Neuronal stem cell (in vitro differentiated cells): ENCODE measurements around the gene AUH.

Source experiments
- DNase-seq: peaks from one replicate; pipeline ENCODE4 v3.0.0-alpha.2; 2013; ENCODE audit warnings: low spot score
- H2AFZ ChIP-seq: one replicate; pipeline ENCODE4 v1.6.1; 2013; ENCODE audit warnings: mild to moderate bottlenecking, low read length, inconsistent platforms
- H2AK5ac ChIP-seq: 2 replicates; pipeline ENCODE4 v1.6.1; 2013; ENCODE audit warnings: low read depth, mild to moderate bottlenecking, inconsistent platforms, low read length, moderate library complexity, mixed read lengths
- H2BK120ac ChIP-seq: 2 replicates; pipeline ENCODE4 v1.6.1; 2013; ENCODE audit warnings: low read depth, mild to moderate bottlenecking, inconsistent platforms, low read length, moderate library complexity, mixed read lengths
- H2BK12ac ChIP-seq: one replicate; pipeline ENCODE4 v1.6.1; 2013; ENCODE audit warnings: low read length, inconsistent platforms
- H2BK15ac ChIP-seq: 2 replicates; pipeline ENCODE4 v1.6.1; 2013; ENCODE audit warnings: mild to moderate bottlenecking, low read length, inconsistent platforms, mixed read lengths
- H2BK5ac ChIP-seq: one replicate; pipeline ENCODE4 v1.6.1; 2013; ENCODE audit warnings: inconsistent platforms, mild to moderate bottlenecking, low read length, moderate library complexity
- H3K14ac ChIP-seq: one replicate; pipeline ENCODE4 v1.6.1; 2013; ENCODE audit warnings: low read length, inconsistent platforms
- H3K18ac ChIP-seq: 2 replicates; pipeline ENCODE4 v1.6.1; 2013; ENCODE audit warnings: low read length, inconsistent platforms
- H3K23ac ChIP-seq: 2 replicates; pipeline ENCODE4 v1.6.1; 2013; ENCODE audit warnings: low read depth, mild to moderate bottlenecking, mixed read lengths, low read length, inconsistent platforms; ENCODE audit not compliant: poor library complexity
- H3K27ac ChIP-seq: replicated peaks from 3 replicates; pipeline ENCODE4 v1.5.1; 2013; ENCODE audit warnings: low read length, inconsistent platforms
- H3K27me3 ChIP-seq, 3 experiments: 2 replicates each; pipeline ENCODE4 v1.6.1; 2013; ENCODE audit warnings: low read length in 3 of 3, mild to moderate bottlenecking in 2 of 3, inconsistent platforms in 1 of 3, low read depth in 1 of 3, mixed read lengths in 1 of 3, moderate library complexity in 1 of 3; ENCODE audit not compliant: control insufficient read depth in 3 of 3, insufficient read depth in 3 of 3
- H3K36me3 ChIP-seq, 2 donors: replicated peaks in 1 of 2; 2 replicates each; pipeline ENCODE4 v1.6.1; 2013; ENCODE audit warnings: low read length in 2 of 2; ENCODE audit not compliant: control insufficient read depth in 2 of 2, insufficient read depth in 2 of 2
- H3K4ac ChIP-seq: 2 replicates; pipeline ENCODE4 v1.6.1; 2013; ENCODE audit warnings: inconsistent platforms, mild to moderate bottlenecking, low read length, moderate library complexity
- H3K4me1 ChIP-seq, 2 donors: 1 replicate in 1 of 2; 2 replicates in 1 of 2; pipeline ENCODE4 v1.6.1; 2013; ENCODE audit warnings: low read length in 2 of 2, low read depth in 1 of 2; ENCODE audit not compliant: control insufficient read depth in 2 of 2, insufficient read depth in 1 of 2
- H3K4me2 ChIP-seq: one replicate; pipeline ENCODE4 v1.6.1; 2013; ENCODE audit warnings: mild to moderate bottlenecking, low read length, inconsistent platforms; ENCODE audit not compliant: insufficient read depth, poor library complexity, severe bottlenecking
- H3K4me3 ChIP-seq, 2 donors: 2 replicates each; pipeline ENCODE4 v1.5.1; 2013; ENCODE audit warnings: low read length in 2 of 2, mild to moderate bottlenecking in 2 of 2, inconsistent platforms in 1 of 2, moderate library complexity in 1 of 2
- H3K79me1 ChIP-seq: one replicate; pipeline ENCODE4 v1.6.1; 2013; ENCODE audit warnings: low read depth, mild to moderate bottlenecking, inconsistent platforms, low read length, moderate library complexity
- H3K9ac ChIP-seq: one replicate; pipeline ENCODE4 v1.6.1; 2013; ENCODE audit warnings: mild to moderate bottlenecking, low read depth, low read length, inconsistent platforms; ENCODE audit not compliant: poor library complexity
- H3K9me3 ChIP-seq, 2 donors: replicated peaks in 1 of 2; 2 replicates each; pipeline versions ENCODE3 to v1.6.1; 2013; ENCODE audit warnings: low read length in 2 of 2, mild to moderate bottlenecking in 2 of 2, inconsistent platforms in 1 of 2, low read depth in 1 of 2, mixed read lengths in 1 of 2, moderate library complexity in 1 of 2; ENCODE audit not compliant: control insufficient read depth in 2 of 2, insufficient read depth in 1 of 2
- H4K8ac ChIP-seq: one replicate; pipeline ENCODE4 v1.6.1; 2013; ENCODE audit warnings: low read depth, mild to moderate bottlenecking, inconsistent platforms, low read length, moderate library complexity
- H4K91ac ChIP-seq: one replicate; pipeline ENCODE4 v1.6.1; 2013; ENCODE audit warnings: low read length, low read depth, mild to moderate bottlenecking, inconsistent platforms; ENCODE audit not compliant: poor library complexity
- WGBS, 2 donors: extraction: QIAGEN DNeasy Blood & Tissue Kit; methylation state at CpG; one replicate each; pipeline ENCODE4 v1.1.7; 2013; ENCODE audit warnings: missing lambda C conversion rate in 2 of 2, mixed read lengths in 1 of 2; ENCODE audit not compliant: insufficient read length in 2 of 2, insufficient replicate concordance in 1 of 2; ENCODE audit errors: extremely low coverage in 2 of 2; 5-methylcytosine and 5-hydroxymethylcytosine counted together

Gene AUH

GRCh38 chr9:91302831-91303230 is 58.9 kb downstream of the AUH start:
- no peak overlapping the region for H2AFZ ChIP-seq
- H2BK5ac ChIP-seq: no peak overlapping the region
- no peak overlapping the region for H3K4ac ChIP-seq
- H2BK15ac ChIP-seq: no peak overlapping the region
- no peaks in the 10 kb centered on the region for H3K36me3 ChIP-seq
- H3K14ac ChIP-seq: no peak overlapping the region
- H3K27me3 ChIP-seq: no peaks in the 10 kb centered on the region
- WGBS, 2 donors: no CpG with 5 or more reads among the region's 4 CpGs
- DNase-seq: no peak
- H3K4me3 ChIP-seq: no peak overlapping the region
- no peak overlapping the region for H2BK12ac ChIP-seq
- no peak overlapping the region for H3K9ac ChIP-seq
- H3K27ac ChIP-seq: no peak overlapping the region
- no peak overlapping the region for H4K91ac ChIP-seq
- no peak overlapping the region for H3K18ac ChIP-seq
- H4K8ac ChIP-seq: no peak overlapping the region
- H3K23ac ChIP-seq: no peak overlapping the region
- no peak overlapping the region for H2BK120ac ChIP-seq
- H3K9me3 ChIP-seq: no peaks in the 10 kb centered on the region
- no peaks in the 10 kb centered on the region for H3K4me1 ChIP-seq
- no peak overlapping the region for H2AK5ac ChIP-seq
- no peak overlapping the region for H3K4me2 ChIP-seq
- no peaks in the 10 kb centered on the region for H3K79me1 ChIP-seq

GRCh38 chr9:91301161-91301560 is 60.6 kb downstream of the AUH start:
- no peak overlapping the region for H2BK5ac ChIP-seq
- H4K8ac ChIP-seq: no peak overlapping the region
- H3K4ac ChIP-seq: no peak overlapping the region
- no peak overlapping the region for H2BK120ac ChIP-seq
- H2AFZ ChIP-seq: no peak overlapping the region
- H3K4me3 ChIP-seq: no peak overlapping the region
- no peak overlapping the region for H3K27ac ChIP-seq
- no peak for DNase-seq
- no peak overlapping the region for H2BK12ac ChIP-seq
- H3K27me3 ChIP-seq: no peaks in the 10 kb centered on the region
- no peaks in the 10 kb centered on the region for H3K9me3 ChIP-seq
- H2BK15ac ChIP-seq: no peak overlapping the region
- H3K4me1 ChIP-seq: no peaks in the 10 kb centered on the region
- no peak overlapping the region for H3K14ac ChIP-seq
- no peak overlapping the region for H3K23ac ChIP-seq
- no peak overlapping the region for H2AK5ac ChIP-seq
- no peak overlapping the region for H3K4me2 ChIP-seq
- H3K79me1 ChIP-seq: no peaks in the 10 kb centered on the region
- H3K9ac ChIP-seq: no peak overlapping the region
- no peak overlapping the region for H3K18ac ChIP-seq
- H3K36me3 ChIP-seq: peaks cover 0 to 7% of the 10 kb centered on the region in 2 donors
- no CpG with 5 or more reads among the region's 5 CpGs for WGBS, 2 donors
- H4K91ac ChIP-seq: no peak overlapping the region

DNA sequence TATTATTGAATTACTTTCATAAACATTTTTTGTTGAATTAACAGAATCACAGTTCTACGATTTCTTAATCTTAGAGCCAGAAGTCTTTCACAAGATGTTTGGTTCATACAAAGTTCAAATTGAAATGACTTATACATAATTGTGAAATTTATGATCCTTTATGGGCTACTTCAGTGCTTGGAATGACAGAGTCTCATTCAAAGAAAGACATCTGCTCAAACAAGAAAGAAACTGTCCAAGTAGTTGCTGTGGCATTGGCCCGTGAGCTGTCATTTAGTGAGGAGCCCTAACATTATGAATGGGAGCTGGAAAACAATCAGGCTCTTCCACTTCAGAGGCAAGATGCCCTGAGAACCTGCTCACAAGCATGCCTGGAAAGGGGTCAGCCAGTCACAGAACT is 63.4 kb downstream of the AUH start:
- Histone ChIP-seq H3K14ac (no peak overlapping the region), H3K18ac (no peak overlapping the region), H3K4me3 (no peak overlapping the region), H2AFZ (no peak overlapping the region), H3K36me3 (peaks cover 2 to 31% of the 10 kb centered on the region in 2 donors), H2BK12ac (no peak overlapping the region), H3K79me1 (no peaks in the 10 kb centered on the region), H3K4me2 (no peak overlapping the region), H2BK120ac (no peak overlapping the region), H3K4me1 (no peaks in the 10 kb centered on the region), H3K27me3 (no peaks in the 10 kb centered on the region), H2AK5ac (no peak overlapping the region), H3K9ac (no peak overlapping the region), H3K4ac (no peak overlapping the region), H4K91ac (no peak overlapping the region), H3K23ac (no peak overlapping the region), H4K8ac (no peak overlapping the region), H3K27ac (no peak overlapping the region), H3K9me3 (no peaks in the 10 kb centered on the region), H2BK5ac (no peak overlapping the region), H2BK15ac (no peak overlapping the region)
- no CpG with 5 or more reads among the region's 2 CpGs for WGBS, 2 donors
- DNase-seq: no peak

DNA sequence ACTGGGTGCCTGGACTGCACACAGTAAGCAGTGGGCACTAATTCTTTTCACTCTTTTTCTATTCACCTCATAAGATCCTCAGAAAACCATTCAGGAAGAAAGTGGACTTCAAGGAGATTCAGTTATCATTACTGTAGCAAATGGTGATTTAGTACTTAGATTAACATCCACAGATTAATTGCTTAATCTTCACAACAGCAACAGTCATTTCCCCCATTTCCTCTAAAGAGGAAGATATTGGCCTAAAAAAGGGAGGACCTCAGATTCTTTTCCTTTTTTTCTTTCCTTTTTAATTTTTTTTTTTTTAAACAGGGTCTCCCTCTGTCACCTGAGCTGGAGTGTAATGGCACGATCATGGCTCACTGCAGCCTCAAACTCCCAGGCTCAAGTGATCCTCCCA is 64.4 kb downstream of the AUH start:
- Histone ChIP-seq H2AFZ (no peak overlapping the region), H2AK5ac (no peak overlapping the region), H3K18ac (no peak overlapping the region), H2BK5ac (no peak overlapping the region), H3K27ac (no peak overlapping the region), H3K4ac (no peak overlapping the region), H3K27me3 (no peaks in the 10 kb centered on the region), H3K36me3 (peaks cover 2 to 41% of the 10 kb centered on the region in 2 donors), H3K23ac (no peak overlapping the region), H3K4me3 (no peak overlapping the region), H3K79me1 (no peaks in the 10 kb centered on the region), H3K4me1 (no peaks in the 10 kb centered on the region), H4K8ac (no peak overlapping the region), H3K4me2 (no peak overlapping the region), H3K9ac (no peak overlapping the region), H2BK12ac (no peak overlapping the region), H3K9me3 (no peaks in the 10 kb centered on the region), H2BK15ac (no peak overlapping the region), H4K91ac (no peak overlapping the region), H3K14ac (no peak overlapping the region), H2BK120ac (no peak overlapping the region)
- no CpG with 5 or more reads among the region's 1 CpG for WGBS, 2 donors
- no peak for DNase-seq
